AG04450 (cell line): ENCODE data around the gene PRR19. TPM values are rescaled to one million over a fixed set of nuclear protein-coding genes. Genes with fewer than 3 reads are reported as not detected.

Experiments used
- CTCF ChIA-PET: fragments of 300-600, 350-600 bp; formaldehyde crosslinking; extraction: SDS; loops from one replicate; lab custom pipeline; 2022; ENCODE audit warnings: antibody characterized with exemption, inconsistent platforms; lab: Charles Lee
- POLR2A ChIA-PET: fragments of 350-600 bp; formaldehyde crosslinking; extraction: SDS; loops from one replicate; lab custom pipeline; 2021; ENCODE audit warnings: antibody characterized with exemption, inconsistent platforms; lab: Yijun Ruan, JAX
- DNase-seq: peaks from one replicate; pipeline ENCODE4 v3.0.0-alpha.2; 2011; ENCODE audit warnings: low read depth, low spot score
- H3K27ac ChIP-seq: one replicate; pipeline ENCODE4 v1.5.1; 2012; ENCODE audit warnings: low read depth, low read length, control low read depth
- H3K27me3 ChIP-seq: one replicate; pipeline ENCODE4 v1.6.0; 2012; ENCODE audit warnings: low read length; ENCODE audit not compliant: control insufficient read depth, insufficient read depth
- H3K4me3 ChIP-seq: 2 replicates; pipeline ENCODE4 v1.5.1; 2011; ENCODE audit warnings: mild to moderate bottlenecking, low read depth, low read length, control low read depth
- H3K9me3 ChIP-seq: 2 replicates; pipeline ENCODE4 v1.5.1; 2012; ENCODE audit warnings: low read length; ENCODE audit not compliant: control insufficient read depth, insufficient read depth
- CTCF ChIP-seq: IDR thresholded peaks from 2 replicates; pipeline ENCODE4 v1.5.1; 2011; ENCODE audit warnings: low read depth, low read length, control low read depth, inconsistent platforms
- polyA plus RNA-seq: library from polyadenylated mRNA; depleted of rRNA; stranded (reverse); fragments of >200 nt; gene quantifications from 2 replicates; pipeline ENCODE4 v1.2.3, GENCODE V29; 2011

The PRR19 gene
- polyA plus RNA-seq, 1 experiment: 0.40 TPM

GRCh38 chr19:42349378-42350107 is 47.6 kb downstream of the PRR19 start:
- Histone ChIP-seq H3K4me3 (no peak overlapping the region), H3K9me3 (no peaks in the 10 kb centered on the region), H3K27me3 (no peaks in the 10 kb centered on the region), H3K27ac (no peak overlapping the region)
- POLR2A ChIA-PET: no interaction called here
- CTCF ChIA-PET: interaction anchor here (0.6 to 0.7 kb wide), 2 partner anchors 47 to 1143 kb away, joined by 3 read pairs; no protein-coding TSS in a partner anchor
- DNase-seq: no peak
- TF ChIP-seq CTCF: no peak

GRCh38 chr19:42350417-42350816 is 48.5 kb downstream of the PRR19 start:
- Histone ChIP-seq H3K4me3 (no peak overlapping the region), H3K27ac (no peak overlapping the region), H3K9me3 (no peaks in the 10 kb centered on the region), H3K27me3 (no peaks in the 10 kb centered on the region)
- CTCF ChIA-PET: no interaction called here
- POLR2A ChIA-PET: no interaction called here
- TF ChIP-seq CTCF: no peak
- no peak for DNase-seq

- Histone ChIP-seq H3K4me3 (no peak overlapping the region), H3K27ac (no peak overlapping the region), H3K27me3 (no peaks in the 10 kb centered on the region), H3K9me3 (no peaks in the 10 kb centered on the region)
- no peak for DNase-seq
- TF ChIP-seq CTCF: no peak
- POLR2A ChIA-PET: no interaction called here
- CTCF ChIA-PET: no interaction called here
These were observed 49.3 kb downstream of the PRR19 start for GRCh38 chr19:42351079-42351735.

GRCh38 chr19:42352301-42353259 is 50.6 kb downstream of the PRR19 start:
- Histone ChIP-seq H3K27ac (no peak overlapping the region), H3K4me3 (no peak overlapping the region), H3K27me3 (no peaks in the 10 kb centered on the region), H3K9me3 (no peaks in the 10 kb centered on the region)
- TF ChIP-seq CTCF: no peak
- no peak for DNase-seq
- ChIA-PET POLR2A (no interaction called here), CTCF (no interaction called here)
